Astrocyte of the hippocampus (primary cell): ENCODE data around the gene RMND5A.

Experiments
- DNase-seq: peaks from one replicate; pipeline ENCODE4 v3.0.0; 2011; ENCODE audit warnings: low read depth, low spot score

Gene RMND5A, protein sequence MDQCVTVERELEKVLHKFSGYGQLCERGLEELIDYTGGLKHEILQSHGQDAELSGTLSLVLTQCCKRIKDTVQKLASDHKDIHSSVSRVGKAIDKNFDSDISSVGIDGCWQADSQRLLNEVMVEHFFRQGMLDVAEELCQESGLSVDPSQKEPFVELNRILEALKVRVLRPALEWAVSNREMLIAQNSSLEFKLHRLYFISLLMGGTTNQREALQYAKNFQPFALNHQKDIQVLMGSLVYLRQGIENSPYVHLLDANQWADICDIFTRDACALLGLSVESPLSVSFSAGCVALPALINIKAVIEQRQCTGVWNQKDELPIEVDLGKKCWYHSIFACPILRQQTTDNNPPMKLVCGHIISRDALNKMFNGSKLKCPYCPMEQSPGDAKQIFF

DNA sequence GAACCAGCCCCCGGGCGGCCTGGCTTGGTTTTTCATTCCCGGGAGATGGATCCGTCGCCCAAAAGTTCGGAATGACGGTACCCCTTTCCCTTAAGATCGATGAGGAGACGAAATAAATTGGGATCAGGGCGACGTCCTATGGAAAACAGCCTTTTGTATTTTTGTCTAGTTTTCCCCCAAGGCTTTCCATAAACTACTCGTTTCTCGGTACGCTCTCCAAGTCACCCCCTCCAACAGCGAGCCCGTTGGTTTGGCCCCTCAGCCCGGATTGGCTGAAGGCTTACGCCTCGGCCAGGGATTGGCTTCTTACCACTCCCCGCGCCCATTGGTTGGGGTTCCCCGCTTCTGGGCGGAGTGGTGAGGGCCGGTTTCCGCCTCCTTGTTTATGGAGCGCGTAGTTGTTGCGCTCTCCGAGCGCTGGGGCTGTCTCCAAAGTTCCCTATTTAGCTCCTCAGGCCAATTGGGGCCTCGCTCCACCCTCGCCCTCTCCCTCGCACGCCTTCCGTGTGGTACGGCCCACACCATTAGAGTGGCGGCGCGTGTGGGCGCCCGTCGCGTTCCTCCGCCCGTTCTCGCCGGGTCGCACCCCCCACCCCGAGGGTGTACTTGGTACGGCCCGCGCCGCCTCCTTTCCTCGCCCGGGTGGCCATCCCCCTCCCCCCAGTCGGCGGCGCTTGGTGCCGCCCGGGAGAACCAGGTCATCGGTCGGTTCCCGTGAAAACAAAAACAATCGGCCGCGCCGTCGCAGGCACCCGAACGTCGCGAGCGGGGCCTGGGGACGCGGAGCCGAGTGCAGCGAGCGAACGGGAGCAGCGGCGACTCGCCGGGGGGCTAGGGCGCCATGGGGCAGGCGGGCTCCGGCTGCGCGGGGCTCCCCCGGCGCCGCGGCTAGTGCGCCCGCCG lies at the start of gene RMND5A:
TSS of gene RMND5A (plus strand) at position 655 of the 903 bp plus-strand sequence. CDS start 377 bp downstream, outside the sequence.
- DNase-seq: peak; percentile 95

GRCh38 chr2:86671337-86671981 lies 48.6 kb upstream of the RMND5A start:
- DNase-seq: peak; percentile 44

- DNase-seq: no peak
Observed at GRCh38 chr2:86672027-86672545, 48.0 kb upstream of the RMND5A start.

- no peak for DNase-seq
Observed at GRCh38 chr2:86673011-86673410, 47.1 kb upstream of the RMND5A start.

GRCh38 chr2:86673986-86674670 lies 46.0 kb upstream of the RMND5A start:
- DNase-seq: peak; percentile 12

GRCh38 chr2:86675104-86675503 lies 45.0 kb upstream of the RMND5A start:
- DNase-seq: no peak

- DNase-seq: no peak
Observed at GRCh38 chr2:86675511-86676015, 44.5 kb upstream of the RMND5A start.

DNA sequence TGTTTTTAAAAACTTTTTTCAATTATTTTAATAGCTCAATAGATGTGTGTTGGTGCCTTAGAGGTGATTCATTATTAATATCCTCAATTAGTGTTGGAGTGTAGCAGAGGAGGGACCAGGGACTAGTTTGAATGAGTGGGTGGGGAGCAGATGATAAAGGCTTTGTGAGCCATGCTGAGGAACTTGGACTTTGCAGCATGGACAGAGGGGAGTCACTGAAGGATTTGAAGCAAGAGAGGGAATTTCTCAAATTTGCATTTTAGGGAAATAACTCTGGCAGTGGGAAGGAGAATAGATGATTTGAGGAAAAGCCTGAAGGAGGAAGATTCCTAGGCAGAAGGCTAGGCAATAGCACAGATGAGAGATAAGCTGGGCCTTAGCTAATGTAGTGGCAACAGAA lies 42.3 kb upstream of the RMND5A start:
- no peak for DNase-seq

DNA sequence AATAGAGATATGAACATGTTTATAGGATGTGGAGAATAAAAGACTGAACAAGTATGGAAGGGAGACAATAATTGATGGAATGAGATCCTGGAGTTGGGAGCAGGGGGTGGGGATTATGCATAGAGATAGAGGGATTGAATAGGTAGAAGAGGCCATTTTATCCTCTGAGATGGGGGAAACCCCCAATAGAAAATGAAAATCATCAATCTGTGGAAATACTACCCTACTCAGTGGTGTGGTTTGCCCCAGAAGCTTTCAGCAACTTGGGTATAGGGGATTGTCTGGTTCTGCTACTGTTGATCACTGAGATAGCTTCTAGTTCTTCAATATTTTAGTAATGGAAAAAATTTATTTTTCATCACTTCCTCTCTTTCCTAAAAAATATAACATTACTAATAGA lies 41.1 kb upstream of the RMND5A start:
- no peak for DNase-seq

- DNase-seq: no peak
Observed at GRCh38 chr2:86685351-86685750, 34.7 kb upstream of the RMND5A start.

DNA sequence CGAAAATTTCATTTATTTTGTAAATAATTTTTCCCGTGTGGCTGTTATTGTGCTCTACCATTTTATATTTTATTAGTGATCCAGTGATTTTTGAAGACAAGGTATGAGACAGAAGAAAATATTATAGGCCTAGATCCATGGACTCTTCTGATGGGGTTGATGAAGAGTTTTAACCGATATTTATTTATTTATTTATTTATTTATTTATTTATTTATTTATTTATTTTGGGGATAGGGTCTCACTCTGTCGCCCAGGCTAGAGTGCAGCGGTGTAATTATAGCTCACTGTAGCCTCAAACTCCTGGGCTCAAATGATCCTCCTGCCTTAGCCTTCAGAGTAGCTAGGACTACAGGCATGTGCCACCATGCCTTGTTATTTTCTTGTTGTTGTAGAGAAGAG lies 33.6 kb upstream of the RMND5A start:
- DNase-seq: no peak

DNA sequence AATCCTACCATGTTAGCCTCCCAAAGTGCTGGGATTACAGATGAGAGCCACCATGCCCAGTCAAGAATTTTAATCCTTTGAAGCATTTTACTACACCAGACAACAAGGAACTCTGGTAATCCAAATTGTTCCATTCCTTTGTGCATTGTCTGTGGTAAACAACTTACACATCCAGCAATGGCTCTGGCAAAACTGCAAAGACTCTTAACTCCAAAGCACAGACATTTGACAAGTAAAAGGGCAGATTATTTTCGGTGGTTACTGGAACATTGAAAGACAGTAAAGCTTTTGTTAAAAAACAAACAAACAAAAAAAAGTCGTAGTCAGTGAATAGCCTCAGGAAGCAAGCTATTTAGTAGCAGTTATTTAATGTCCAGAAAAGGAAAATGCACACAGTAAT lies 33.2 kb upstream of the RMND5A start:
- no peak for DNase-seq

GRCh38 chr2:86695053-86695691 lies 24.9 kb upstream of the RMND5A start:
- DNase-seq: no peak

DNA sequence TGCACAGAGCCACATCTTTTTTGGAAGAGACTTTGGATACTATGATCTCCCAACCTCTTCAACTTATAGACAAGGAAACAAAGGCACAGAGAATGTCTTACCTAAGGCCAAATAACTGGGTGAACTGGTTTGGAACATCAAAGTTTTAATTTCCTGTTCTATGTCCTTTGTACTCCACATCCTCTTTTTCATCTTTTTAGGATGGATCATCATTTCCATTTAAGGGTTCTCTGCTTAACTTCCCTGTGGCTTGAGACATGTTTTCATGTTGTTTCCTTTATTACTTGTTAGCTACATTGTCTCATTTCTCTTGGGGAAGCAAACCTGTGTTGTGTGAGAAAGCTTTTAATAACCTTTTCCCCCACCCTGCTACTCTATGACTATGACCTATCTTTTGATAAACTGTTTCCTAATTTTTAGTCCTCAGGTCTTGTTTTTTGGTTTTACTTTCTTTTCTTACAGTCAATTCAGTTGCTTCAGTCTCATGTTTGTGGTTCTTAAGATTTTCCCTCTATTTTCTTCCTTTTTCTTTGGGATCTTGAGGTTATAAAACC lies 22.5 kb upstream of the RMND5A start:
- no peak for DNase-seq

- DNase-seq: no peak
Observed at GRCh38 chr2:86700690-86701089, 19.4 kb upstream of the RMND5A start.

- peak; percentile 78 for DNase-seq
Observed at GRCh38 chr2:86703704-86704361, 16.3 kb upstream of the RMND5A start.

- peak; percentile 88 for DNase-seq
Observed at GRCh38 chr2:86704459-86704971, 15.6 kb upstream of the RMND5A start.

GRCh38 chr2:86706220-86706619 lies 13.9 kb upstream of the RMND5A start:
- DNase-seq: no peak

GRCh38 chr2:86706935-86707334 lies 13.2 kb upstream of the RMND5A start:
- DNase-seq: no peak
